ENCODE results near the gene RFTN1.

- no peak for TF ChIP-seq POLR2A (IDR thresholded peaks at IDR 0.05)
- no peak for TF ChIP-seq CTCF (IDR thresholded peaks at IDR 0.05)
Observed at GRCh38 chr3:16480861-16481545, 32.5 kb downstream of the RFTN1 start.

All from heart left ventricle (tissue), 13 donors.